Heart left ventricle (tissue), 16 donors: ENCODE measurements around the gene MS4A18. TPM values are rescaled to one million over a fixed set of nuclear protein-coding genes. Genes with fewer than 3 reads are reported as not detected.
"Not testable (repeated sequence)": the region's sequence is repeated elsewhere in the genome, so short reads cannot be mapped to it uniquely, and the experiment has no call there.

Experiments
- ATAC-seq, 4 donors: fragments of 200-7000 bp; cut with Tn5 transposase; one replicate each; pipeline ENCODE4 v1.9.1; 2020 to 2022; ENCODE audit warnings: moderate library complexity in 4 of 4, mild to moderate bottlenecking in 3 of 4, moderate number of reproducible peaks in 1 of 4
- DNase-seq, 5 donors: peaks; one replicate each; pipeline ENCODE4 v3.0.0-alpha.2; 2020
- H3K27ac ChIP-seq, 12 donors: fragments of 200-600 bp; sonication (generic) in 4 of 12; one replicate each; pipeline versions ENCODE4 v1.5.0 to v1.8.0; 2016 to 2022; ENCODE audit warnings: mild to moderate bottlenecking in 2 of 12
- H3K27me3 ChIP-seq, 9 donors: fragments of 200-600 bp; sonication (generic) in 2 of 9; one replicate each; pipeline versions ENCODE4 v1.5.1 to v1.8.0; 2016 to 2022; ENCODE audit warnings: mild to moderate bottlenecking in 3 of 9
- H3K36me3 ChIP-seq, 9 donors: fragments of 200-600 bp; sonication (generic) in 2 of 9; one replicate each; pipeline versions ENCODE4 v1.5.0 to v1.8.0; 2018 to 2022; ENCODE audit warnings: mild to moderate bottlenecking in 2 of 9
- H3K4me1 ChIP-seq, 12 donors: fragments of 200-600 bp; sonication (generic) in 4 of 12; one replicate each; pipeline versions ENCODE4 v1.5.0 to v1.8.0; 2016 to 2022; ENCODE audit warnings: mild to moderate bottlenecking in 3 of 12
- H3K4me3 ChIP-seq, 12 donors: fragments of 200-600 bp; sonication (generic) in 4 of 12; one replicate each; pipeline versions ENCODE4 v1.5.0 to v1.8.0; 2017 to 2022; ENCODE audit warnings: mild to moderate bottlenecking in 9 of 12, moderate library complexity in 4 of 12
- H3K9me3 ChIP-seq, 12 donors: fragments of 200-600 bp; sonication (generic) in 4 of 12; one replicate each; pipeline versions ENCODE4 v1.5.0 to v1.8.0; 2016 to 2022; ENCODE audit warnings: mild to moderate bottlenecking in 1 of 12
- CTCF ChIP-seq, 12 donors: fragments of 200-600 bp; sonication (generic) in 4 of 12; IDR thresholded peaks; one replicate each; pipeline versions ENCODE4 v1.5.0 to v1.8.0; 2018 to 2022; ENCODE audit warnings: antibody characterized with exemption in 12 of 12, mild to moderate bottlenecking in 5 of 12
- POLR2A ChIP-seq, 2 donors: fragments of 450-650 bp; IDR thresholded peaks; one replicate each; pipeline ENCODE4 v1.6.1; 2017; ENCODE audit warnings: antibody characterized with exemption in 2 of 2, mild to moderate bottlenecking in 2 of 2, moderate library complexity in 2 of 2
- WGBS, 4 donors: extraction: QIAGEN DNeasy Blood & Tissue Kit in 2 of 4; methylation state at CpG; one replicate each; pipeline versions ENCODE4 v1.1.5 to v1.1.7; 2013 to 2018; 5-methylcytosine and 5-hydroxymethylcytosine counted together
- intact Hi-C, 10 donors: fragments of 100-400 bp; cut with DNase I; formaldehyde crosslinking; loops; one replicate each; pipeline versions ENCODE4 v1.11.1 to v1.14.2; 2022
- long read RNA-seq, 3 donors: library from polyadenylated mRNA; unstranded; transcript quantifications; one replicate each; pipeline ENCODE4 v2.0.0, GENCODE V29; 2020 to 2021
- polyA plus RNA-seq, 2 donors: library from polyadenylated mRNA; stranded (reverse); fragments of 200-250 nt; gene quantifications; one replicate each; pipeline ENCODE4 v1.2.3, GENCODE V29; 2013
- total RNA-seq, 9 donors: library from RNA; depleted of rRNA in 2 of 9; stranded (reverse); fragments of >200 nt in 2 of 9; fragmentation: NEBNext Ultra II Directional in 3 of 9; extraction: Animal tissue kit (Norgen Biotek cat#: 25700) in 3 of 9; gene quantifications; one replicate each; pipeline versions ENCODE4 v1.1.0 to v1.2.4, GENCODE V29; 2016 to 2023
- donor health status: ischemic (EF 13 %, LVEDD 7.1; RV severe dilation, severe dysfunction).
- donor health status: healthy with polysubstance abuse.
- donor health status: DM: no; HTN: yes; CAD: no.
- donor health status: DM: no; HTN: no; CAD: no.
- donor health status: ischemic (EF 25% LVEDD 6.9; RV normal size, moderate dysfunction).
- donor health status: ischemic (EF 25% LVEDD 5.7; RV mildly dilated, moderate dysfunction).
- donor health status: healthy.
- donor health status: DM: yes; HTN: yes; CAD: no.
- donor health status: ischemic (EF 35%, LVEDD 5.7; RV mildly dilated, moderate dysfunction).
- donor health status: nonischemic (EF 11% LVEDD 7.7; RV severe dilation, severe dysfunction).
- donor health status: DM: yes; HTN: yes; CAD: no.
- donor health status: PGD.
- donor health status: ischemic (EF 29% LVEDD 5.4; RV normal size, mild dysfunction).
- donor health status: nonischemic (EF 23%, LVEDD 6.1; RV moderate dilation, normal function).

The MS4A18 gene
- total RNA-seq (not detected), polyA plus RNA-seq (not detected)
- long read RNA-seq, donor 1, result 0 reads
- long read RNA-seq, donor 2, result 0 reads
- long read RNA-seq, donor 3, result 0 reads

- no peak within 1 kb of the TSS for H3K27ac ChIP-seq
- peaks cover 0 to 15% (median 0%) of the 10 kb centered on the region in 9 donors for H3K27me3 ChIP-seq
- H3K4me3 ChIP-seq, result no peak within 1 kb of the TSS
- H3K36me3 ChIP-seq, result no peaks in the 10 kb centered on the region
- no peaks in the 10 kb centered on the region for H3K9me3 ChIP-seq
- ATAC-seq, result no peak
- intact Hi-C loops, result no loop called here
- 89 to 94% (median 92%) methylated on average over 3 of the region's 3 CpGs for WGBS, 4 donors
- TF ChIP-seq CTCF (IDR thresholded peaks at IDR 0.05), result no peak
- no peak for TF ChIP-seq POLR2A (IDR thresholded peaks at IDR 0.05)
- no peaks in the 10 kb centered on the region for H3K4me1 ChIP-seq
- DNase-seq, result no peak
Observed at GRCh38 chr11:60724420-60724819, at the start of gene MS4A18. MS4A18 (plus strand) TSS chr11:60724720.

DNA sequence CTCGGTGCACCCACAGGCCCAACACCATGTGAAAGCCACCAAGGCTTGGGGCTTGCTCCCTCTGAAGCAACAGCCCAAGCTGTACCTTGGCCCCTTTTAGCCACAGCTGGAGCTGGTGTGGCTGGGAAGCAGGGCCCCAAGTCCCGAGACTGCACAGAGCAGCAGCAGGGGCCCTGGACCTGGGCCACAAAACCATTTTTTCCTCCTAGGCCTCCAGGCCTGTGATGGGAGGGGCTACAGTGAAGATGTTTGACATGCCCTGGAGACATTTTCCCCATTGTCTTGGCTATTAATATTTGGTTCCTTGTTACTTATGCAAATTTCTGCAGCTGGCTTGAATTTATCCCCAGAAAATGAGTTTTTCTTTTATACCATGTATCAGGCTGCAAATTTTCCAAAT is 46.3 kb upstream of the MS4A18 start:
- intact Hi-C loops, H3K36me3 ChIP-seq, H3K27me3 ChIP-seq, H3K27ac ChIP-seq, H3K4me1 ChIP-seq, ATAC-seq, H3K4me3 ChIP-seq, DNase-seq: not testable (repeated sequence)
- H3K9me3 ChIP-seq, result peaks cover 0 to 50% (median 20%) of the 10 kb centered on the region in 12 donors
- WGBS, 4 donors, result 78 to 89% (median 86%) methylated on average over 2 of the region's 2 CpGs

DNA sequence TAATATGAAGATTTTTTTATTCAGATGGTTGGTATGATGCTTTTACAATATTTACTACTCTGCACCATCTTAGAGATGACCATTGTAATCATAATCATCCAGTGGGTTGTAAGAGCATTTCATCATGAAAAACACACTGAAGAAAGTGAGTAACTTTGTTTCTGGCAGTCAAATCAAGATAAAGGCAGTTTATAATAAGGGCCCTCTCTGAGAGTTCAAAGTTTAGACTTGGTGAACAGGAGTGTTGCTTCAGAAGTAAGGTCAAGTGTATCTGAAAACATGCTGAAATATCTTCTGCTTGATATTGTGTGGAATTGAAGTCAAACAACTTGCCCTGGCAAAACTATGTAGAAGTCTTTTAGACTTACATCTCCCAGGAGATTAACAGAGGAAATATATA is 44.6 kb upstream of the MS4A18 start:
- intact Hi-C loops, result no loop called here
- H3K4me3 ChIP-seq, result no peak overlapping the region
- H3K36me3 ChIP-seq, result no peaks in the 10 kb centered on the region
- H3K9me3 ChIP-seq, result peaks cover 0 to 47% (median 19%) of the 10 kb centered on the region in 12 donors
- no peak overlapping the region for H3K27ac ChIP-seq
- no peaks in the 10 kb centered on the region for H3K4me1 ChIP-seq
- no peak for ATAC-seq
- peaks cover 0 to 9% (median 0%) of the 10 kb centered on the region in 9 donors for H3K27me3 ChIP-seq
- no peak for TF ChIP-seq CTCF (IDR thresholded peaks at IDR 0.05)
- TF ChIP-seq POLR2A (IDR thresholded peaks at IDR 0.05), result no peak
- DNase-seq, result no peak

DNA sequence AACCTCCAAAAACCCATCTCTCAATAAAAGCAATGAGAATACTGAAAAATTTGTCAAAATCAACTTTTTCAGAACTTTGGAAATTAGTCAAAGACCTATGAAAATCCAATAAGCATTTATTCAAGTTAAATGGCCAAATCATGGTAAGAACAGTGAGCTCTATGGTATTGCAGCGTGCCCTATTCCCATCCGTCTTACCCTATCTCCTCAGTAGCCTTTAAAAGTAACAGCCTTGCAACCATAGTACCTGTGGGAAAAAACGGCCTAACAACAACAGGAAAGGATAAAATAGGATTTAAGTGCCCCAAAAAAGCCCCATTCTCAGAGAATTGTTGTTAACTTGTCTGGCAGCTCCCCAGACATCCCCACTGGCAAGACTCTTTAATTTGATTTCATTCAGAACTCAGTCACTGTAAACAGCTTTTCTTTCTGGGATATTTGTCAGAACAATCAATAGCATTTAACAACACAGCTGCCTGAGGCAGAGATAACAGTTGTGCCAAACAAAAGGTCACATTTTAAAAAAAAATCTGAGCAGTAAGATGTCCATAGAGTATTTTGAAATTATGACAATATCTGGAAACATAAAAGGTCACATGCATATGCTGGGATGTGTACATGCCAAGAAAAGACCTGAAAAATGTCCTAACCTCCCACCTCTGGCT is 43.9 kb upstream of the MS4A18 start:
- no peaks in the 10 kb centered on the region for H3K4me1 ChIP-seq
- 52 to 71% (median 65%) methylated on average over 3 of the region's 3 CpGs for WGBS, 4 donors
- peaks cover 0 to 47% (median 19%) of the 10 kb centered on the region in 12 donors for H3K9me3 ChIP-seq
- TF ChIP-seq POLR2A (IDR thresholded peaks at IDR 0.05) (no peak), CTCF (IDR thresholded peaks at IDR 0.05) (no peak)
- intact Hi-C loops, result no loop called here
- H3K27ac ChIP-seq, result no peak overlapping the region
- ATAC-seq (no peak), DNase-seq (no peak)
- peaks cover 0 to 2% (median 0%) of the 10 kb centered on the region in 9 donors for H3K27me3 ChIP-seq
- H3K4me3 ChIP-seq, result no peak overlapping the region
- H3K36me3 ChIP-seq, result no peaks in the 10 kb centered on the region

- H3K27ac ChIP-seq, H3K27me3 ChIP-seq, DNase-seq, H3K36me3 ChIP-seq, H3K4me1 ChIP-seq, intact Hi-C loops, H3K4me3 ChIP-seq, ATAC-seq: not testable (repeated sequence)
- peaks cover 0 to 26% (median 4%) of the 10 kb centered on the region in 12 donors for H3K9me3 ChIP-seq
- WGBS, 4 donors, result 88 to 95% (median 90%) methylated on average over 2 of the region's 2 CpGs
Observed at GRCh38 chr11:60684541-60684848, 40.0 kb upstream of the MS4A18 start.
